ENCODE results near the gene ELOVL3. TPM values are rescaled to one million over a fixed set of nuclear protein-coding genes. Genes with fewer than 3 reads are reported as not detected.
"Not testable (repeated sequence)": the region's sequence is repeated elsewhere in the genome, so short reads cannot be mapped to it uniquely, and the experiment has no call there.

Gene ELOVL3
- total and polyA plus RNA-seq, 5 donors from 2014 or later, result 0.16 TPM; not detected in 4

DNA sequence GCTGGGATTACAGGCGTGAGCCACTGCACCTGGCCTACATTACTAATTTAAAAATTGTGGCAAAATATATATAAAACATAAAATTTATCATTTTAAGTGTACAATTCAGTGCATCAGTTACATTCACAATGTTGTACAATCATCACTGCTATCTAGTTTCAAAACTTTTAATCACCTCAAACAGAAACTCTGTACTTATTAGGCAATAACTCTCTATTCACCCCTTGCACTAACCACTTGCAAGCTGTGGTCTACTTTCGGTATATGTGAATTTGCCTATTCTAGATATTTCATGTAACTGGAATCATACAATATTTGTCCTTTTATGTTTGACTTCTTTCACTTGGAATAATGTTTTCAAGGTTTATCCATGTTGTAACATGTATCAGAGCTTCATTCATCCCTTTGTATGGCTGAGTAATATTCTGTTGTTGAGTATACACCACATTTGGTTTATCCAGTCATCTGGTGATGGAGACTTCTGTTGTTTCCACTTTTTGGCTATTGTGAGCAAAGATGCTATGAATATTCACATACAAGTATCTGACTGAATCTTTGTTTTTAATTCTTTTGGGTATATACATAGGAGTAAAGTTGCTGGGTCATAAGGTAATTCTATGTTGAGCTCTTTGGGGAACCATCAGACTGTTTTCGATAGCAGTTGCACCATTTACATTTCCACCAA lies 14.3 kb upstream of the ELOVL3 start:
- H3K9me3 Mint-ChIP-seq, result no peaks in the 10 kb centered on the region
- Histone ChIP-seq H3K4me3 (ENCODE audit: low read depth, low read length) (no peak overlapping the region), H3K9me3 (ENCODE audit: control insufficient read depth in 2 of 2, low read length in 2 of 2) (no peaks in the 10 kb centered on the region), H3K27ac (ENCODE audit: insufficient read depth, low read length, poor library complexity, severe bottlenecking) (no peak overlapping the region), H3K36me3 (ENCODE audit: control insufficient read depth, insufficient read depth, low read length) (no peaks in the 10 kb centered on the region), H3K4me1 (ENCODE audit: control insufficient read depth, insufficient read depth, low read length, poor library complexity, severe bottlenecking) (no peaks in the 10 kb centered on the region), H3K27me3 (ENCODE audit: control insufficient read depth, insufficient read depth, low read length) (no peaks in the 10 kb centered on the region)
- no peak overlapping the region for H3K4me3 Mint-ChIP-seq
- no peaks in the 10 kb centered on the region for H3K36me3 Mint-ChIP-seq
- no peaks in the 10 kb centered on the region for H3K4me1 Mint-ChIP-seq
- H3K27ac Mint-ChIP-seq, result no peak overlapping the region
- DNase-seq (no peak), ATAC-seq (ENCODE audit: low read depth in 2 of 2) (no peak)
- peaks cover 10% of the 10 kb centered on the region for H3K27me3 Mint-ChIP-seq

DNA sequence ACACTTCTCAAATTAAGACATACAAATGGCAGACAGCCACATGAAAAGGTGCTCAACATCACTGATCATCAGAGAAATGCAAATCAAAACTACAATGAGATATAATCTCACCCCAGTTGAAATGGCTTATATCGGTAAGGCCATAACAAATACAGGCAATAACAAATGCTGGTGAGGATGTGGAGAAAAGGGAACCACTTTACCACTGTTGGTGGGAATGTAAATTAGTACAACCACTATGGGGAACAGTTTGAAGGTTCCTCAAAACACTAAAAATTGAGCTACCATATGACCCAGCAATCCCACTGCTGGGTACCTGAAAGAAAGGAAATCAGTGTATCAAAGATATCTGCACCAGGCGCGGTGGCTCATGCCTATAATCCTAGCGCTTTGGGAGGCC lies 12.5 kb upstream of the ELOVL3 start:
- not testable (repeated sequence) for ATAC-seq (ENCODE audit: low read depth in 2 of 2); H3K36me3 ChIP-seq (ENCODE audit: control insufficient read depth, insufficient read depth, low read length); H3K36me3 Mint-ChIP-seq; DNase-seq; H3K9me3 Mint-ChIP-seq; H3K27ac Mint-ChIP-seq; H3K9me3 ChIP-seq (ENCODE audit: control insufficient read depth in 2 of 2, low read length in 2 of 2); H3K4me3 Mint-ChIP-seq; H3K27me3 ChIP-seq (ENCODE audit: control insufficient read depth, insufficient read depth, low read length); H3K27ac ChIP-seq (ENCODE audit: insufficient read depth, low read length, poor library complexity, severe bottlenecking); H3K4me3 ChIP-seq (ENCODE audit: low read depth, low read length); H3K27me3 Mint-ChIP-seq; H3K4me1 ChIP-seq (ENCODE audit: control insufficient read depth, insufficient read depth, low read length, poor library complexity, severe bottlenecking); H3K4me1 Mint-ChIP-seq

DNA sequence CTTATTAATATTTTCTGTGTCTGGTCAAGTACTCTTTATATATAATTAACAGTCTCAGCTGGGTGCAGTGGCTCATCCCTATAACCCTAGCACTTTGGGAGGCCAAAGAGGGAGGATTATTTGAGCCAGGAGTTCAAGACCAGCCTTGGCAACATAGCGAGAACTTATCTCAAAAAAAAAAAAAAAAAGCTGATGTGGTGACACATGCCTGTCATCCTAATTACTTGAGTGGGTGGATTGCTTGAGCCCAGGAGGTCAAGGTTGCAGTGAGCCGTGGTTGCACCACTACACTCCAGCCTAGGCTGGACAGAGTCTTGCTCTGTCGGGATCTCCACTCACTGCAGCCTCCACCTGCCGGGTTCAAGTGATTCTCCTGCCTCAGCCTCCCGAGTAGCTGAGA lies 6.7 kb upstream of the ELOVL3 start:
- Mint-ChIP-seq H3K4me1 (no peaks in the 10 kb centered on the region), H3K27ac (no peak overlapping the region), H3K36me3 (no peaks in the 10 kb centered on the region)

DNA sequence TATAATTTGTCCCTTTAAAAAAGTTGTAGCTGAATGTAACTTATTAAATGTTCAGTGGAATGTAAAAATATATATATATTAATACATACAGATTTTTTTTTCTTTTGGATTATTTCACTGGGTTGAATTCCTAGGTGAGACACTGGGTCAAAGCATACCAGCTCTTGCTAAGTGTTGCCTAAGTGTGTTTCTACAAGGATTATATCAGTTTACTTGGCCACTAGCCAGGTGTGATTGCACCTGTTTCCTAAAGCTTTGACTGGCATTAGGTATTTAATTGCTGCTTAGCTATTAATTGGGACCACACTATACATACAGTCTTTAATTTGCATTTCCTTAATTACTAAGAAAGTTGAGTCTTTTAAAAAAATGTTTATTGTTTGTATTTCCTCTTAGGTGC lies 5.5 kb upstream of the ELOVL3 start:
- no peak overlapping the region for H3K27ac Mint-ChIP-seq
- Histone ChIP-seq H3K27me3 (ENCODE audit: control insufficient read depth, insufficient read depth, low read length) (peaks cover 13% of the 10 kb centered on the region), H3K4me3 (ENCODE audit: low read depth, low read length) (no peak overlapping the region), H3K27ac (ENCODE audit: insufficient read depth, low read length, poor library complexity, severe bottlenecking) (no peak overlapping the region), H3K4me1 (ENCODE audit: control insufficient read depth, insufficient read depth, low read length, poor library complexity, severe bottlenecking) (peaks cover under 1% of the 10 kb centered on the region), H3K9me3 (ENCODE audit: control insufficient read depth in 2 of 2, low read length in 2 of 2) (no peaks in the 10 kb centered on the region), H3K36me3 (ENCODE audit: control insufficient read depth, insufficient read depth, low read length) (no peaks in the 10 kb centered on the region)
- DNase-seq, result no peak
- no peak for ATAC-seq (ENCODE audit: low read depth in 2 of 2)
- no peak overlapping the region for H3K4me3 Mint-ChIP-seq
- no peaks in the 10 kb centered on the region for H3K9me3 Mint-ChIP-seq
- H3K36me3 Mint-ChIP-seq, result no peaks in the 10 kb centered on the region
- peaks cover 37% of the 10 kb centered on the region for H3K27me3 Mint-ChIP-seq
- peaks cover 0 to 4% (median 0%) of the 10 kb centered on the region in 4 donors for H3K4me1 Mint-ChIP-seq

More for the DNA sequence above, 6.7 kb upstream of the ELOVL3 start:
- DNase-seq (no peak), ATAC-seq (ENCODE audit: low read depth in 2 of 2) (no peak)
- Histone ChIP-seq H3K9me3 (ENCODE audit: control insufficient read depth in 2 of 2, low read length in 2 of 2) (no peaks in the 10 kb centered on the region), H3K4me3 (ENCODE audit: low read depth, low read length) (no peak overlapping the region), H3K4me1 (ENCODE audit: control insufficient read depth, insufficient read depth, low read length, poor library complexity, severe bottlenecking) (no peaks in the 10 kb centered on the region), H3K36me3 (ENCODE audit: control insufficient read depth, insufficient read depth, low read length) (no peaks in the 10 kb centered on the region), H3K27ac (ENCODE audit: insufficient read depth, low read length, poor library complexity, severe bottlenecking) (no peak overlapping the region), H3K27me3 (ENCODE audit: control insufficient read depth, insufficient read depth, low read length) (peaks cover 13% of the 10 kb centered on the region)
- no peaks in the 10 kb centered on the region for H3K9me3 Mint-ChIP-seq
- no peak overlapping the region for H3K4me3 Mint-ChIP-seq
- H3K27me3 Mint-ChIP-seq, result peaks cover 31% of the 10 kb centered on the region

DNA sequence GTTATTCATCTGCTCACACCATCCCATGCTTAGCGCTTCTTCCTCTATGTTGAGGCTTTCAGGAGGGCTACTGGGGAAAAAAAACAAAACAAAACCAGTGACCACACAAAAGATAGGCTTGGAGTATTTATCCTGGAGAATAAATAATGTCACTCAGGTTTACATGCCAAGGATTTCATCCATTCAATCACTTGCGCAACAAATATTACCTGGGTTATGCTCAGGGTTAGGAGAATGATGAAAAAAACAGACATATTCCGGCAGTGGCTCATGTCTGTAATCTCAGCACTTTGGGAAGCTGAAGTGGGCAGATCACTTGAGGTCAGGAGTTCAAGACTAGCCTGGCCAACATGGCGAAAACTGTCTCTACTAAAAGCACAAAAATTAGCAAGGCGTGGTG lies 3.3 kb upstream of the ELOVL3 start:
- H3K36me3 ChIP-seq (ENCODE audit: control insufficient read depth, insufficient read depth, low read length), result no peaks in the 10 kb centered on the region
- no peak overlapping the region for H3K4me3 ChIP-seq (ENCODE audit: low read depth, low read length)
- peaks cover 11% of the 10 kb centered on the region for H3K4me1 ChIP-seq (ENCODE audit: control insufficient read depth, insufficient read depth, low read length, poor library complexity, severe bottlenecking)
- H3K4me1 Mint-ChIP-seq, result peaks cover 0 to 23% (median 10%) of the 10 kb centered on the region in 4 donors
- ATAC-seq (ENCODE audit: low read depth in 2 of 2) (no peak), DNase-seq (no peak)
- peaks cover 16% of the 10 kb centered on the region for H3K27me3 ChIP-seq (ENCODE audit: control insufficient read depth, insufficient read depth, low read length)
- peaks cover 53% of the 10 kb centered on the region for H3K27me3 Mint-ChIP-seq
- no peak overlapping the region for H3K27ac Mint-ChIP-seq
- no peaks in the 10 kb centered on the region for H3K9me3 ChIP-seq (ENCODE audit: control insufficient read depth in 2 of 2, low read length in 2 of 2)
- no peak overlapping the region for H3K27ac ChIP-seq (ENCODE audit: insufficient read depth, low read length, poor library complexity, severe bottlenecking)
- H3K9me3 Mint-ChIP-seq, result peaks cover 0 to 2% (median 0%) of the 10 kb centered on the region in 7 donors
- no peaks in the 10 kb centered on the region for H3K36me3 Mint-ChIP-seq
- H3K4me3 Mint-ChIP-seq, result peak overlapping the region in 1 of 4 donors; percentile 49

DNA sequence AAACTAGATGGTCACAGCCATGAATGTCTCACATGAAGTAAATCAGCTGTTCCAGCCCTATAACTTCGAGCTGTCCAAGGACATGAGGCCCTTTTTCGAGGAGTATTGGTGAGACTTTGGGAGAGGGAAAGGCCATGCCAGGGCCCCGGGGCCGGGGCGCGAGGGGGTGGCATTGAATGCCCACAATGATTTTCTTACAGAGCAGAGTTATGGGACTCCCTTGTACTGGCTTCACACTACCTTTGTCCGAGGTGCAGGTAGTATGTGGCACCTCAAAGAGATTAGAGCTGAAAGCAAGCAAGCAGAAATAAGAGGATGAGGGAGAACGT lies 407 bp downstream of the ELOVL3 start:
- Mint-ChIP-seq H3K27me3 (peaks cover 68% of the 10 kb centered on the region), H3K9me3 (peaks cover 0 to 2% (median 0%) of the 10 kb centered on the region in 7 donors), H3K36me3 (no peaks in the 10 kb centered on the region), H3K4me3 (peak overlapping the region; percentile 62 to 87 (median 83)), H3K27ac (no peak overlapping the region), H3K4me1 (peaks cover 0 to 44% (median 12%) of the 10 kb centered on the region in 4 donors)
- ATAC-seq (ENCODE audit: low read depth in 2 of 2) (no peak), DNase-seq (no peak)
- Histone ChIP-seq H3K4me3 (ENCODE audit: low read depth, low read length) (peak overlapping the region; percentile 26), H3K27ac (ENCODE audit: insufficient read depth, low read length, poor library complexity, severe bottlenecking) (no peak overlapping the region), H3K27me3 (ENCODE audit: control insufficient read depth, insufficient read depth, low read length) (peaks cover 24% of the 10 kb centered on the region), H3K36me3 (ENCODE audit: control insufficient read depth, insufficient read depth, low read length) (no peaks in the 10 kb centered on the region), H3K9me3 (ENCODE audit: control insufficient read depth in 2 of 2, low read length in 2 of 2) (no peaks in the 10 kb centered on the region), H3K4me1 (ENCODE audit: control insufficient read depth, insufficient read depth, low read length, poor library complexity, severe bottlenecking) (peaks cover 28% of the 10 kb centered on the region)

DNA sequence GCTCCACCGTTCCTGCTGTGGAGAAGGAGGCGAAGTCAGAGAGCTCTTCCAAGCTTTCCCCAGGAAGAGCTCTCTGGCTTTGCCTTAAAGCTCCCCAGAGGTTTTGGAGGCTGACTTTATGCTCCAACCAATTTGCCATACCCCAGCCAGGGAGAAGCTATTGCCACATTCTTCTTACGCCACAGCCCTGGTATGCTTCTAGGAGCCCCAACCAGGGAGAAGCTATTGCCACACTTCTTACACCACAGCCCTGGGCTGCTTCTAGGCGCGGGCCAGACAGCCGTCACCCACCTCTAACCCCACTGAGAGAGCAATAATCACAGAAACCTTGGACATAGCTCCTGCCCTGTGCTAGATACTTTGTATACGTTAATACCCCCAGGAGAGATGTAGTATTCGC lies 951 bp downstream of the ELOVL3 start:
- no peaks in the 10 kb centered on the region for H3K36me3 Mint-ChIP-seq
- peak overlapping the region in 2 of 4 donors; percentile 62 to 65 for H3K4me3 Mint-ChIP-seq
- no peak overlapping the region for H3K27ac Mint-ChIP-seq

DNA sequence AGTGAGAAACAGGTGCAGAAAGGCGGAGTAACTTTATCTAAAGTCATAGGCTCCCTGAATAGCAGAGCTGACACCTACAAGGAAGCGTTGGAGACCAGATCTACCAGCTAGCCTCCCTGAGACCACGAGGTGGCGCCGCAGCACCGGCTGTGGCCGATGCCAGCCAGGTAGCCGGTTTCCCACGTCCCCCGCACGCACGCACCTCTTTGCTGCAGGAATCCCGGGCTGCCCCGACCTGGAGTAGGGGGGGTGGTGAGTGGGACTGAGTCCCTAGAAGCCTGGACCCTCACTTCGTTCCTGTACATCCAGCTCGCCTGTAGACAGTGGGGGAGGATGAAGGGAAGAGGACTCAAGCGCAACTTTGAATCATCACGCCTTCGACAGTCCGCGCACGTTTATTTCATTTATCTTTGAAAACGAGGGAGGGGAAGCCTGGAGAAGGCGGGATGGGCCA lies 3.7 kb downstream of the ELOVL3 start:
- no peaks in the 10 kb centered on the region for H3K36me3 Mint-ChIP-seq
- H3K27me3 ChIP-seq (ENCODE audit: control insufficient read depth, insufficient read depth, low read length), result peaks cover 22% of the 10 kb centered on the region
- ATAC-seq (ENCODE audit: low read depth in 2 of 2) (peak; percentile 62), DNase-seq (peak; percentile 76 to 86 (median 85))
- H3K27me3 Mint-ChIP-seq, result peaks cover 67% of the 10 kb centered on the region
- peak overlapping the region in 1 of 3 donors; percentile 52 for H3K27ac Mint-ChIP-seq
- peaks cover 0 to 2% (median 0%) of the 10 kb centered on the region in 7 donors for H3K9me3 Mint-ChIP-seq
- peaks cover 33% of the 10 kb centered on the region for H3K4me1 ChIP-seq (ENCODE audit: control insufficient read depth, insufficient read depth, low read length, poor library complexity, severe bottlenecking)
- H3K4me3 Mint-ChIP-seq, result peak overlapping the region; percentile 83 to 90 (median 87)
- peaks cover 5 to 48% (median 12%) of the 10 kb centered on the region in 4 donors for H3K4me1 Mint-ChIP-seq
- no peaks in the 10 kb centered on the region for H3K9me3 ChIP-seq (ENCODE audit: control insufficient read depth in 2 of 2, low read length in 2 of 2)
- H3K36me3 ChIP-seq (ENCODE audit: control insufficient read depth, insufficient read depth, low read length), result no peaks in the 10 kb centered on the region
- H3K27ac ChIP-seq (ENCODE audit: insufficient read depth, low read length, poor library complexity, severe bottlenecking), result no peak overlapping the region
- peak overlapping the region; percentile 53 for H3K4me3 ChIP-seq (ENCODE audit: low read depth, low read length)

More for the DNA sequence above, 951 bp downstream of the ELOVL3 start:
- peaks cover 0 to 48% (median 12%) of the 10 kb centered on the region in 4 donors for H3K4me1 Mint-ChIP-seq
- Histone ChIP-seq H3K4me1 (ENCODE audit: control insufficient read depth, insufficient read depth, low read length, poor library complexity, severe bottlenecking) (peaks cover 33% of the 10 kb centered on the region), H3K27me3 (ENCODE audit: control insufficient read depth, insufficient read depth, low read length) (peaks cover 25% of the 10 kb centered on the region), H3K9me3 (ENCODE audit: control insufficient read depth in 2 of 2, low read length in 2 of 2) (no peaks in the 10 kb centered on the region), H3K27ac (ENCODE audit: insufficient read depth, low read length, poor library complexity, severe bottlenecking) (no peak overlapping the region), H3K36me3 (ENCODE audit: control insufficient read depth, insufficient read depth, low read length) (no peaks in the 10 kb centered on the region), H3K4me3 (ENCODE audit: low read depth, low read length) (no peak overlapping the region)
- DNase-seq, result no peak
- peaks cover 0 to 2% (median 0%) of the 10 kb centered on the region in 7 donors for H3K9me3 Mint-ChIP-seq
- ATAC-seq (ENCODE audit: low read depth in 2 of 2), result no peak
- H3K27me3 Mint-ChIP-seq, result peaks cover 68% of the 10 kb centered on the region

All from CD4-positive, CD25-positive, alpha-beta regulatory T cell (primary cell).